Endometrium (tissue), 2 donors: ENCODE measurements around the gene PMS1.
"Not testable (repeated sequence)": the region's sequence is repeated elsewhere in the genome, so short reads cannot be mapped to it uniquely, and the experiment has no call there.

Experiments
- FAIRE-seq: peaks from 2 replicates; lab custom pipeline; 2012; peaks lifted over from hg19 to GRCh38; lab: Jason Lieb, UNC
- donor health status: control.
- donor health status: control.

Gene PMS1

DNA sequence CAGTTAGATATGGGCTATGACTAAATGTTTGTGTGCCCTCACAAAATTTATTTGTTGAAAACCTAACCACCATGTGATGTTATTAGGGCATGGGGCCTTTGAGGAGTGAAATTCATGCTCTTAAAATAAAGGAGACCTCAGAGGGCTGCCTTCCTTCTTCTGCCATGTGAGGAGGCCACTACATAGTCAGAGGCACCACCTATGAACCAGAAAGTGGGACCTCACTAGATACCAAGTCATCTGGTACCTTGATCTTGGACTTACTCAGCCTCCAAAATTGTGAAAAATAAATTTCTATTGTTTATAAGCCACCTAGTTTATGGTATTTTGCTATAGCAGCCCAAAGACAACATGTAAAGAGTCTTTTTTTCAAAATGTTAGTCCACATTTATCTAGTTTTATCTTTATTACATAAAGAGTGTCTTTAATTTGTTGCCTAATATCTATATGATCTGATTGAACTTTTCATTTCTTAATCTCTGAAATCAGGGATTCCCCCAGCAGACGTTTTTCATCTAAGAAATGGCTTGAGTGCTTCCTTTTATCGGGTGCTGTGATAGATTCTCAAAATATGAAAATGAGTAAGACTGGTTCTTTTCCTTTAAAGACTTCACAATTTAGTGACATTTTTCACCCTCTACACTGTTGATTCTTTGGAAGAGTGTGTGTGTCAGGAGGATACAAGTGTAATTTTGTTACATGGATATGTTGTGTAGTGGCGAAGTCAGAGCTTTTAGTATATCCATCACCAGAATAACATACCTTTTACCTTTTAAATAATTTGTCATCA is 34.2 kb downstream of the PMS1 start:
- FAIRE-seq: no peak

DNA sequence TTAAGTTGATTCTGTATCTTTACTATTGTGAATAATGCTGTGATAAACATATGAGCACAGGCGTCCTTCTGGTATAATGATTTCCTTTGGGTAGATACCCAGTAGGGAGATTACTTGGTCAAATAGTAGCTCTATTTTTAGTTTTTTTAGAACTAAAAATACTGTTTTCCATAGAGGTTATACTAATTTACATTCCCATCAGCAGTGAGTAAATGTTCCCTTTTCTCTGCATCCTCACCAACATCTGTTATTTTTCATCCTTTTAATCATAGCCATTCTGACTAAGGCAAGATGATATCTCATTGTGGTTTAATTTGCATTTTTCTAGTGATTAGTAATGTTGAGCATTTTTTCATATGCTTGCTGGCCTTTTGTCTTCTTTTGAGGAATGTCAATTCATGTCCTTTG is 35.1 kb downstream of the PMS1 start:
- FAIRE-seq: peak; percentile 69

DNA sequence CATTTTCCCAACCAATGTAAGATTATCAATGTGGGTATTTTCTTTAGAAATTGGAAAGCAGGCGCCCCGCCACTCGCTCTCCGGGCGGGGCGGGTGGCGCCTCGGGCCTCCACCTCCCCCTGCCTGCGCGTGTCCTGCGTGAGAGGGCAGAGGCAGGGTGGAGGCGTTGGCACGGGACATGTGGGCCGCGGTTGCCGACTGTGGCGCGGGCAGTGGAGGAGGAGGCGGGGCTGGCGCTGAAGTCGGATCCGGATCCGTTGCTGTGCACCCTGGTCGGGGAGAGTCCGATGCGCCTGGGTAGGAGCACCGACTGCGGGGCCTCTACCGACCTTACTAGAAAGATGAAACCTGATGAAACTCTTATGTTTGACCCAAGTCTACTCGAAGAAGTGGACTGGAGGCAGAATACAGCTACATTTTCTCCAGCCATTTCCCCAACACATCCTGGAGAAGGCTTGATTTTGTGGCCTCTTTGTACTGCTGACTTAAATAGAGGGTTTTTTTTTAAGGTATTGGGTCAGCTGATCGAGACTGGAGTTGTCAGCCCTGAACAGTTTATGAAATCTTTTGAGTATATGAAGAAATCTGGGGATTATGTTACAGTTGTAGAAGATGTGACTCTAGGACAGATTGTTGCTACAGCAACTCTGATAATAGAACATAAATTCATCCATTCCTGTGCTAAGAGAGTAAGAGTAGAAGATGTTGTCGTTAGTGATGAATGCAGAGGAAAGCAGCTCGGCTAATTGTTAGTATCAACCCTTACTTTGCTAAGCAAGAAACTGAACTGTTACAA is 37.9 kb downstream of the PMS1 start:
- peak; percentile 35 for FAIRE-seq

DNA sequence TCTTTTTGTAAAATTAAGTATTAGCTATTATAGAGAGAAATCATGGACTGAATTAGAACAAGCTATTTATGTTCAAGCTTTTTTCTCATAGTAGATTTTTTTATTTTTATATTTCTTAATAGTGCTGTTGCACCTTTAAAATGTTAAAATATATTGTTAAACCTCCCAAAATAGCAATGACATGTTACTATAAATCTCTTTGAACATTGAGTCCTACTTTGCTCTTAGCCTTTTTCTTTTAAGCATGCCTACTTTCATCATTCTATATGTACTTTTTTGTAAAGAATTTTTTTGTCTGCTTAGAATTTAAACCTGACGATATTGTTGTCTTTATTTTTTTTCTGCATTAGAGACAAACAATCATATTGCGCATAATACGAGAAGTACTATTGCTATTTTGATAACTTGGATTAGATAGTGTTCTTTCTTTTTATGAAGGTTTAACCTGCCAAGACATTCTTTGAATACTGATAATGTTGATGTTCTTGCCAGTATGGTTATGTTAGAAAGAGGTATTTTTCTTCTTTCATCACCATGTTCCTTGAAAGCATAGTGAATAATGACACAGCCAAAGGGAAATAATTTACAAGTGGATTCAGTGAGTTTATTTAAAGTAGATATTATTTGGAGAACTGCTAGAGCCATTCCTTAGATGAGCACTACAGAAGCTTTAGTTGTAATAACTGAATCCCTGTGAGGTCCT is 40.6 kb downstream of the PMS1 start:
- FAIRE-seq: no peak

DNA sequence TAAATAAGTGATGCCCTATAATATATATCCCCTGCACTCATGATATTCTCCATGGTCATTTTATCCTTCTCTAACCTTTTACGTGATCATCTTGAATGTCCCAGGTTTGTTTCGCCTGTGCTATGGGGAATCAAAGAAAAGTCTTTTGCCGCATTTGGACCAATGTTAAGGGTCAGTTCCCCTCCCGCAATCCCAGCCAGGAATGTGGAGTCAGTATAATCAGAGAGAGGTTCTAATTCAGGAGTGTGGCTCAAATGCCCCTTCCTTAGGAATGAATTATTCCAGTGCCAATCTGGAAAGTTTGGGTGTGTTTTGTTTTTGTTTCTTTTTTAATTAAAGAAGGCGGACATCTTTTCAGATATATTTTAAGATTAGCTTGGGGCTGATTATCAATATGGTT is 41.8 kb downstream of the PMS1 start:
- FAIRE-seq: no peak

DNA sequence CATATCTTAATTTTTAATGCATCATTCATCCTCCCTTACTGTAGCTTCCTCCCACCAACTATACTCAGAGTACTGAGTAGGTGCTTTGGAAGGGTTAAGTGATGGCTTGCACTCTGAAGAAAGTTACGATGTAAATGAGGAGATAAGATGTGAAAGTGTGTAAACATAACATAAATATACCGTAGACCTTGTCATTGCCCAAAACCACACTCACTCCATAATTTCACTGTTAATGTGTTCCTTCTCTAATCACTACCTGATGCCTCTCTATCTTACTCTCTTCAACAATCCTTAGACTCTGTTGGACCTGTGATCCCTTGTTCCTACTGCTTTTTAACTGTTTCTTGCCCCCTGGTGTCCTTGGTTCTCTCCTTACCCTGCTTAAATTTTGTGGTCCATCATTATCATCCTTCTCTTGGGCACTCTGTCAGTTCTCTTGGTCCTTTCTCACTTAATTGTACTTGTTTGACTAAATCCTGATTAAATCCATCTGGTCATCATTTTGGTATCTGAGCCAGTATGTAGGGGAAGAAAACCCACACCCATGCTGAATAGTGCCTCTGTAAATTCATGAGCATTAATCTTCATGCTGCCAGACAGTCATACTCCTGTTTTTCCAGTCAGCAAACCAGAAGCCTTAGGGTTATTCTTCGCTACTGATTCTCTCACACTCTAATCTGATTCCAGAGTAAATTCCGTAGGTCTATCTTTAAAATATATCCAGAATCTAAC is 45.0 kb downstream of the PMS1 start:
- no peak for FAIRE-seq

DNA sequence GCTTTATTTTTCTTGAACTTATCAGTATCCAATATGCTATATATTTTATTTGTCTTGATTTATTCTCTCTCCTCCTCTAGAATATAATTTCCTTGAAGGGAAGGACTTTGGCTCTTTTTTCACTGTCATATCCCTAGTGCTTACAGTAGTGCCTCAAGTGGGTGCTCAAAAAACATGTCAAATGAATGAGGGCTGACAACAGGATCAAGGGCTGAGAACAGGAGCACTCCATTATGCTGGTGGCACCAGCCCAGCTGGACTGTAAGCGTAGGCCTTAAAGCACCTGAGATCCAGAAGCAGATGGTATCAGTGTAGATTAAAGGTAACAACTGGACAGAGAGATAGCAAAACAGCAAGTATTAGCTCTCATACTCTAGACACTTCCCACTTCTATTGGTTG is 46.3 kb downstream of the PMS1 start:
- FAIRE-seq: no peak

DNA sequence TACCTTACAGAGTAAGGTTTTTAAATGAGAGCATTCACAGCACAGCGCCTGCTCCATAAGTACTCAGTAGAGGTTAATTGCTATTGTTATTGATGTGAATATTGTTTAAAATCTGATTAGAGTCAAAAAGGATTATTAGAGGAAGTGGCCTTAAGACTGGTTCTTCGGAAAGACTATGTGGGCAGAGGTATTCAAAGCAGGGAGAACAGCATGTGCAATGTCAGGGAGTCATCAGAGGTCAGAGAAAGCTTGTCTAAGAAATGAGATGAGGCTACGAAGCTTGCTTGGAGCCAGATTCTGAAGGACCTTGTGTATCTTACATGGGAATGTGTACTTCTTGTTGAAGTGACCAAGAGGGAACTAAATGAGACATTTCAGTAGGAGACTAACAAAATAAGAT is 49.8 kb downstream of the PMS1 start:
- no peak for FAIRE-seq

DNA sequence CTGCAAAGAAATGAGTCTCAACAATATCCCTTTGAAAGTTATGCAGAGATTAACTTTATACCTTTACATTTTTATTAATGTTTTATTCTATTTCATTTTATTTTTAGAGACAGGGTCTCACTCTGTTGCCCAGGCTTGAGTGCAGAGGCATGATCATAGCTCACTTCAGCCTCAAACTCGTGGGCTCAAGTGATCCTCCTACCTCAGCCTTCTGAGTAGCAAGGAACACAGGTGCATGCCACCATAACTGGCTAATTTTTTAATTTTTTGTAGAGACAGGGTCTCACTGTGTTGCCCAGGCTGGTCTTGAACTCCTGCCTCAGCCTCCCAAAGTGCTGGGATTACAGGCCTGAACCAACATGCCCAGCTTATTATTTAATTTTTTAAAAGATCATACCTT is 50.4 kb downstream of the PMS1 start:
- FAIRE-seq: not testable (repeated sequence)

DNA sequence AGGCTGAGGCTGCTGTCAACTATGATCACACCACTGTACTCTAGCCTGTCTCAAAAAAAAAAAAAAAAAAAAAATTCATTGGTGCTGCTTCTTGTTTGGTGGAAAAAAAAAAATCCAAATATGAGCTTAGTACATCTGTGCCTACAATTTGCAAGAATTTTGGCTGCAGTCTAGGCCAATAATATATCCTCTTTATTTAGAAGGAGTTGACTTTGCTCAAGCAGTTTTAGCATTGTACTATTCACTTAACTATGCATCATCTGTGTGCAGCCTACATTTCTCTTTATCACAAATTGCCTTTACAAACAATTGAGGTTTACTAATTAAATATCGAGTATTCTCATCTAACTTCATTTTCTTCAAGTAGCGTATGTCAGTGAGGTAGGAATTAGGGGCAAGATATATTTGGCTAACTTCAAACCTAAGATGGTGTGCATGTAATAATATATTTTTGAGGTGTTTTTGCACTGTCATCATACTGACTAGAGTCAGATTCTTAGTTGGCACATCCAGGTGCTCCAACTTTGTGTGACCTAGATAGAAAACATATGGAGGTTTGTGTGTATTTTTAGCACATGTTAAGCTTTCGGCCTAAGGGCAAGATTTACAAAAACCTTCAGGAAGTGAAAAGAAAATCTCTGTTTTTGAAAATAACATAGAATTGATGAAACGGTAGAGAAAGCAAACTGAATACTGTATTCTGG is 51.8 kb downstream of the PMS1 start:
- FAIRE-seq: no peak

DNA sequence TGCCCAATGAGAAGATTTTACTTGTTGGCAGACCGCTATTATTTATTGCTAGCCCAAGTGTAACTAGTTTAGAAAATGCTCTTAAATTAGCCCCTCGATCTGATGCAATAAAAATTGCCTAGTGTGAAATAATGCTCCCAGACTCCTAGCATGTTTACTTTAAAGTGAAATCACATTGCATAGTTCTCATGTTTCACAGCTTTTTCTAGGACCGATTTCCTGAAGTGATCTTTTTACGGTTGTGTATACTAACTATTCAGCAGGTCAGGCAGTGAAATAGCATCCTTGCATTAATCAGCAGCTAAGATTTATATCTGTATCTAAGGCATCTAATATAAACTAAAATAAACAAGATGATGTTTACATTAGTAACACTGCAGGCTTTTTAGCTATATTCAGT is 52.4 kb downstream of the PMS1 start:
- peak; percentile 54 for FAIRE-seq

DNA sequence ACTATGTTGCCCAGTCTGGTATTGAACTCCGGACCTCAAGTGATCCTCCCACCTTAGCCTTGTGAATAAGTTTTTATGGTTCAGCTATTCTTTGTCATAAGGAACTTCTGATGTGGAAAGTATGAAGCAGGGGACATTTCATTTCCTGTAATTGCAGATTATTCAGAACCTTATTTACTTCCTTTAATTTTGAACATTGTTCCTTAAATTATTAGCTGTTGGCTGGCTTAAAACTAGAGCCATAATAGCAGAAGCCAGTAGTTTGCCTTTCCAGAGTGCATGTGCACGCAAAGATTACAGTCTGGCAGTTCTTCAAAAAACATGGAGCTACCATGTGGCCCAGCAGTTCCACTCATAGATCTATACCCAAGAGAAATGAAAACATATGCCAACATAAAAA is 53.1 kb downstream of the PMS1 start:
- FAIRE-seq: no peak

DNA sequence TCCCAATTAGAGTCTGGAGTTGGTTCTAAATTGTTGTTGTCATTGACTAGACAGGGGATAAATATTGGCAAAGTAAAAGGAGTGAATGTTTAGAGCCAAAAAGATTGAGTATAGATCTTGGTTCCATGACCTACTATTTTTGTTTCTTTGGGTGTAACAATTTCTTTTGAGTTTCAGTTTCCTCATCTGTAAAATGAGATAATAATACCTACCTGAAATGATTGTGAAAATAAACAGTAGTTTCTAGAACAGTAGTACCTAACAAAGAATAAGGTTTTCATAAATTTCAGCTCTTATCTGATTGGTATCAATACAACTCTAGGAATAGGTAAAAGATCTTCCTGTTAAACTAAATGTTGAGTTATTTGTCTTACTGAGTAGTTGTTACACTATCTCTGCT is 56.8 kb downstream of the PMS1 start:
- FAIRE-seq: no peak

DNA sequence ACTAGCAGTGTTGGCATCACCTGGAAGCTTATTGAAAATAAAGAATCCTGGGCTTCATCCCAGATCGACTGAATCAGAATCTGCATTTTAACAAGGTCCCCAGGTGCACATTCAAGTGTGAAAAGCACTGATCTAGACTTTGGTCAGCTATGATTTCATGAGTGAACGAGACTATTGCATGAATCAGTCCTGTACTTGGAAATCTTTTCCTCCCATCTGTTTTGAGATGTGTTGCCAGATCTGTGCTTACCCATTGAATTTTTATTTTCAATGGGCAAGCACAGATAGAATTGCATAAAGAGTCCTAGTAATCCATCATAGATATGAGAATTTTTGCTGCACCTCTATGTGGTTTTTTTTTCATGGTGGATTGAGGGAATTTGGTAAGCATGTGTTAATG is 64.0 kb downstream of the PMS1 start:
- no peak for FAIRE-seq

DNA sequence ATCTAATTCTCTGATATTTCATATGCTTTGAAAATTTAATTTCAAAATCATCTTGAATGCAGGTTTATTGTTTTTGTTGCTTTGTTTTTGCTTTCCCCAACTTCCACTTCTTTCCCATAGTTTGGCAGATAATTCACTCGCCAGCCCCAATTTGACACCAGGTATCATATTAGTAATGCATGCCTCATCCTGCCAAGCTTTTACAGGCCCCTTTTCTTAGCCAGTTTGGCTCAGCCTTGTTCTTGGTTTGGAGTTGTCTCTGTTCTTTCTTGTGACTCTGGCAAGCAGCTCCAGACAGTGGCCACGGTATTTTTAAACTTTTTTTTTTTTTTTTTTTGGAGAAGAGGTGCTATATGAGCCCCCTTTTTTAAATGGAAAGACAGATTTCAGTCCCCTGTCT is 65.3 kb downstream of the PMS1 start:
- no peak for FAIRE-seq

DNA sequence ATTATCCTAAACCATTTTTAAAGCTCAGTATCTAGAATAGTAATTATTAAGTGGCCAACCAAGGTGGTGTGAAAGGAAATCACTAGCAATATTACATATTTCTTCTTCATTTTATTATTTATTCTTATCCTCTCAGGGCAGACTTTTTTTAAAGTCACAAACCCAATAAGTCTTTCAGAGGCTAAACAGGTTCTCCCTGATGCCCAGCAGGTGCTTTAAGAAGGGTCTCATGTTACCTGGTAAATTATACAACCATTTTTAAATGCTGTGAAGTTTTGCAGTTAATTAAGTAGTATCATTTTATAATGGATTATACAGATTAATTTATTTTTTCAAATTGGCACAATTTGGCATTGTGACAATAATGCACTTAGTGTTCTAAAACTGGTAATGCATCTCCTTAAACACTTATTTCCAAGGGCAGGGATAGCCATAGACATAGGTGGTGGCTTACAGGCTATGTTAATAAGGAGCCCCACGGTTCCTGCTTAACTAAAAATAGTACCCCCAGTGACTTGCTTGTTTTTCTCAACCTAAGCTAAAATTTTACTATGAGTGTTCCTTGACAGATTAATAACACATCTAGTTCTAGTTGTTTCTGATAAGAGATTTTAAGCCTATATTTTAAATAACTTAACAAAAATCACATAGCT is 67.0 kb downstream of the PMS1 start:
- no peak for FAIRE-seq

DNA sequence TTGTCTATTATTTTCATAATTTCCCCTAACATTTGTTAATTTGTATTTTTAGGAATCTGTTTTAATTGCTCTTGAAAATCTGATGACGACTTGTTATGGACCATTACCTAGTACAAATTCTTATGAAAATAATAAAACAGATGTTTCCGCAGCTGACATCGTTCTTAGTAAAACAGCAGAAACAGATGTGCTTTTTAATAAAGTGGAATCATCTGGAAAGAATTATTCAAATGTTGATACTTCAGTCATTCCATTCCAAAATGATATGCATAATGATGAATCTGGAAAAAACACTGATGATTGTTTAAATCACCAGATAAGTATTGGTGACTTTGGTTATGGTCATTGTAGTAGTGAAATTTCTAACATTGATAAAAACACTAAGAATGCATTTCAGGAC is 69.9 kb downstream of the PMS1 start:
- FAIRE-seq: peak; percentile 99

DNA sequence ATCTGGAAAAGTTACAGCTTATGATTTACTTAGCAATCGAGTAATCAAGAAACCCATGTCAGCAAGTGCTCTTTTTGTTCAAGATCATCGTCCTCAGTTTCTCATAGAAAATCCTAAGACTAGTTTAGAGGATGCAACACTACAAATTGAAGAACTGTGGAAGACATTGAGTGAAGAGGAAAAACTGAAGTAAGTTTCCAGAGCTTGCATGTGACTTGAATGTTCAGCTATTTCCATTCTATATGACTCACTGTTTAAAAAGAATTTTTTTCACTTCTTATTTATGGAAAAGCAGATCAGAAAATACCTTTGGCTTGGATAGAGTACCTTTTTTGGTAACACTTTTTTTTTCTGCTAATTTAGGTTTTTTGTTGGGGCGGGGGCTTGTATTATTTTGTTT is 70.7 kb downstream of the PMS1 start:
- FAIRE-seq: no peak

DNA sequence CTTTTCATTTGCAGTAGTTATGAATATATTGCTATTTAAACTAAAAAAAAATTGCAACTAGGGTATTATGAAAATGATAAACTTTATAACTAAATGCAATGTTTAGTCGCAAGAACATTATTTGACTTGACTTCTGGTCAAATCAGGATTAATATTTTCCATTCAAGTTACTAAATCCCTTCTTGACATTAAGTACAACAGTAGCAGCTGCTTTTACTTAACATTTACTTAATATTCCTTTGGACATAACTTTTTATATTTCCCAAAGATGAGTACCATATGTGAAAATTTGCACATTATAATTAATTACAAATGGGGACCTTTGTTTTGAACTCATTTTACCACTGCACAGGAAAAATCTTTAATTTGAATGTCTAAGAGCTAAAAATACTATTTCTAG is 74.0 kb downstream of the PMS1 start:
- FAIRE-seq: peak; percentile 97

DNA sequence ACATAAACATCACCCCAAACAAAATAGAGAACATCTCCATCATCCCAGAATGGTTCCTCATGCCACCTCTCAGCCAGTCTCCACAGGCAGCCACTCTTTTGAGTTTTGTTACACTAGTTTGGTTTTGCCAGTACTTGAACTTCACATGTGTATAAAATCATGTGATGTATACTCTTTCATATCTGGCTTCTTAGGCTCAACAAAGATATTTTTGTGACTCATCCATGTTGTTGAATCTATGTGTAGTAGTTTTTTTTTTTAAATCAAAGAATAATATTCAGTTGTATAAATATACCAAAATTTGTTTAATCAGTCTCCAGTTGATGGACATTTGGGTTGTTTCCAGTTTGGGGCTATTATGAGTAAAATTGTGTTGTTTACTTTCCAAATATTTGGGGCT is 75.9 kb downstream of the PMS1 start:
- FAIRE-seq: no peak

DNA sequence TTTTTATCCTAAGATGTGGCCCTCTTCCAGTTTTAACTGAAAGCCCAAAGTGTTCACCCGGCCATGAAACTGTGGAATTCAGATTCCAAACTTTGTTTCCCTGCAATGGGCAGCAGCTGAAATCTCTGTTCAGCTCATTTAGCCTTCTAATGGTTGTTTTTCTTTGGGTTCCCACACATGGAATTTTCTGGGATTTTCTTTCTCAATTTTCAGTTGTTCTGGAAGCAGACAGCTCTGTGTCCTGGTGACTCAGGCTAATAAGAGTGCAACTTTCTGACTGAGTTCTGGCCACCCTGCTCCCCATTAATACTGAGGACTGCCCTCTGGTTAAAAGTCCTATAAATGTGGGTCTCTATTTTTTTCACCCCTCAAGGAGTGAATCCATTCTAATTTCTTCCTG is 78.5 kb downstream of the PMS1 start:
- FAIRE-seq: no peak
